ENCODE data around the gene ARGLU1.

ARGLU1 gene

DNA sequence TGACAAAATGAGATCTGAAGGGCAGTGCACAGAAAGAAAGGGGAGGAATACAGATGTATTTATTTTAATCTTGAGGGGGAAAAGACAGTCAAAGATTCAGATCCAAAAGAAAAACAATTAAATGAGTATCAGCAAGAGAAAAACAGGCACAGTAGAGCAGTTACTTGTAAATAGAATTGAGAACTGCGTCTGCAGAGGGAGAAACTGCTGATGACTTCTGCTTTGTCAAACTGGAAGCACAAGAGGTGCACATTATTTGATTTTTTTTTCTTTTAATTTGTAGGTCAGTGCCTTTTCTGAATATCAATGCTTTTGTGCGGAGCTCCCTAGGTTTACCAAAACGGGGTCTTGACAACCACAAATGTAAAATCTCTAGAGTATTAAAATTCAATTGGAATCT is 69.8 kb downstream of the ARGLU1 start:
- DNase-seq: no peak

DNA sequence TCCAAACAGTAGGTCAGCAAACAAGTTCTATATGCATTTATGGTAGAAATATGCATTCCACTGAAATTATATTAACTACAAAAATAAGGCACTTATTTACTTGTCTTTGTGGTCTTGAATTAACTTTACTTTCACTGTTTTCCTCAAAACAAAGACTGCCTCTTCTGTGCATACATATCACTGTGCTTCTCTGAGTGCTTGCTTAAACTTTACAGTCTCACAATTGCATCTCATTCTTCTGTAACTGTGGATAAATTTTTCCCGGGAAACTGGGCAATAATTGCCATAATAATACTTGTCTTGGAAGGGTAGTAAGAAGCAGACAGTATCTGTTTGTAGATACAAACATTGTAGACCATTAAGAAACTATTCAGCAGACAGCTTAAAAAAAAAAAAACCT is 70.9 kb downstream of the ARGLU1 start:
- no peak for DNase-seq

DNA sequence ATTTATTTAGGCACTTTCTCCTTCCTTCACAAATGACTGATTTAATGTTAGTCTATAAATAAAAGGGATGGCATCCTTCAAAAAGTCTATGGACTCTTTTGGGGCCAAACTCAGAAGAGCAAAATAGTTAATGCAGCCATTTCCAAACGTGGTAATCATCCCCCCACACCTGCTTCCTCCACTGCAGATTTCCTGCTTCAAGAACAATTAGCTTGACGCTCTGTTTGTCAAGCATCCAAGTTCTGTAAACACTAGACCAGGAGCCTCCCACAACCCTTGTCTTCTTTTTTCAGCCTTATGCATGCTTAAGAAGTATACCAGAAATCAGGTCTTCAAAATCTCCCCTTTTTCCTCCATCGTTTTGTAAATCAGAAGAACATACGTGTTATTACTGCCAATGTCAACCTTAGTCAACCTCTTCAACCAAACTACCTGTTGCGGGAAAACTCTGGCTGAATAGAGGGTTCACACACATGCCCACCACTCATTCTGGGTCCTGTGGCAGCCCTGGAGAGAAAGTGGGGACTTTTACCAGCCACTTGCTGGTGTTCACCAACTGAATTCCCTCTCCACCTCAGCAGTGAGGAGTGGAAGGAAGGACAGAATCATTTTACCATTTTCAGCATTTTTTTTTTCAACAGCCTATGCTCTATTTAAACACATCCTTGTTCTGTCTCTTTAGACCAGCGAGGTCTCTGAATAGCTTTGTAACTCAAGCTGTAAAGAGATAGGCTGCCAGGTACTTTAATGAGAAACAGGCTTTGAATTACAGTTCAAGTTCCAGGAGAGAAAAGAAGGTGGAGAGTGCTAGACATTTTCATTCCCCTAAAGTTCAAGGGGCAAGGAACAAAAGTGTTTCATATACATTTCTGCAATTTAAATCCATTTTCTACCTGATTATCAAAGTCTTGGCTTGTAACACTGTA is 71.6 kb downstream of the ARGLU1 start:
- no peak for DNase-seq

DNA sequence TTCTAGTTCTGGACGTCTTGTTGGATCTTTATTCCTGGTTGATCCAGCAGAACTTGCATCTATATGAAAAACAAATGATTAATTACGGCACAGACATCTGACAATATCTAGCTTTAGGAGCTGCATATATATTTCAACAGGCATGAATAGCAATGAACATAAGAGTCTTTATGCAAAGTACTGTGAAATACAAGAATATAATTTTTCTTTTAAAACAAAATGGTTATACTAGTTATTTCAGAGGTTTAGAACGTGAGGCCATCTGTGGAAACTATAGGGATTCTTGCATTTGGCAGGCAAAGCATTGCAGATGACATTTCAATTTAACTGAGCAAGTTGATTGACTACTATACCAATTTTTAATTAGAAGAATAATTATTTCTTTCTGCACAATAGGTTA is 73.0 kb downstream of the ARGLU1 start:
- DNase-seq: no peak

DNA sequence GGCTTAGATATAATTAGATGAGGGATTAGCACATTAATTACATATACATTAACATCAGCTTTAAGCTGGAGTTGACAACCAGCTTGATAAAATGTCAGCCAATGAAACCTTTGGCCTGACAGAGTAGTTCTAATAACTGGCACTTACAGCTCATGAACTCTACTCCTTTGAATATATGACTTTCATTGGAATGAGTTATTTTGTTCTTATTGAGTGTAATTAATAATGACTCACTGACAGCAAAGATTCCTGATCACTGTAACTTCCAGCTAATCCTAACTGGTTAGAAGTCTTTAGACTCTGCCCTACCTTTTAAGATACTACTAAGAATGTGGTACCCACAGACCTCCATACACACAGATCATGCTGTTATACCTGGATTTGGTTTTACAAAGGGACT is 73.4 kb downstream of the ARGLU1 start:
- DNase-seq: no peak

DNA sequence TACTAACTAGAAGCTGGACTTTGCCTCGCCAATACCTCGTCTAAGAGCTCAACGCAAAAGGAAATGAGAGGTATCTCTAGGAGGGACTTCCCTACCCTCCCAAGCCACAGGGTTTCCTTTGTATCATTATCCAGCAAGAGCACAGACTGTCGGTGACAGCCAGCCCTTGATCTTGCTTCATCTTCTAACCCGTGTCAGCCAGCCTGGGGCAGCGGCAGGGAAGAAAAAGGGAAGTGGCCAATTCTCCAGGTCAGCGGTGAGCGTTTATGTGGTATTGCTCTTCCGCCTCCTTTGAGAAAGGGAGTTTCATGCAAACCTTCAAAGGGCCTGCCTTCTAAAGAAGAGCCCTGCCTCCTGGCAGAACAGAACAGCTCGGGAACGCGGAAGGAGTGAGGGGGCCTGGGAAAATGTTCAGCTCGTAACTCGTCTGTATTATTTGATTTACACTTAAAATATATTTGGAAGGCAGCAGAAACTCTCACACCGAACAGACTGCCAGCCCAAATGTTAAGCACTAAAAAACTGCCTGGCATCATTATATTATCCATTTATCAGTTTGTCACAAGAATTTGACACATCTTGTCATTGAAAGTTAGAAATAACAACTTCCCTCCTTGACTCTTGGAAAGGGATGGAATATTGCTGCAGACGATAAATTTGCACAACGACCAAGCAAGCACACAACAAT is 74.3 kb downstream of the ARGLU1 start:
- DNase-seq: no peak

DNA sequence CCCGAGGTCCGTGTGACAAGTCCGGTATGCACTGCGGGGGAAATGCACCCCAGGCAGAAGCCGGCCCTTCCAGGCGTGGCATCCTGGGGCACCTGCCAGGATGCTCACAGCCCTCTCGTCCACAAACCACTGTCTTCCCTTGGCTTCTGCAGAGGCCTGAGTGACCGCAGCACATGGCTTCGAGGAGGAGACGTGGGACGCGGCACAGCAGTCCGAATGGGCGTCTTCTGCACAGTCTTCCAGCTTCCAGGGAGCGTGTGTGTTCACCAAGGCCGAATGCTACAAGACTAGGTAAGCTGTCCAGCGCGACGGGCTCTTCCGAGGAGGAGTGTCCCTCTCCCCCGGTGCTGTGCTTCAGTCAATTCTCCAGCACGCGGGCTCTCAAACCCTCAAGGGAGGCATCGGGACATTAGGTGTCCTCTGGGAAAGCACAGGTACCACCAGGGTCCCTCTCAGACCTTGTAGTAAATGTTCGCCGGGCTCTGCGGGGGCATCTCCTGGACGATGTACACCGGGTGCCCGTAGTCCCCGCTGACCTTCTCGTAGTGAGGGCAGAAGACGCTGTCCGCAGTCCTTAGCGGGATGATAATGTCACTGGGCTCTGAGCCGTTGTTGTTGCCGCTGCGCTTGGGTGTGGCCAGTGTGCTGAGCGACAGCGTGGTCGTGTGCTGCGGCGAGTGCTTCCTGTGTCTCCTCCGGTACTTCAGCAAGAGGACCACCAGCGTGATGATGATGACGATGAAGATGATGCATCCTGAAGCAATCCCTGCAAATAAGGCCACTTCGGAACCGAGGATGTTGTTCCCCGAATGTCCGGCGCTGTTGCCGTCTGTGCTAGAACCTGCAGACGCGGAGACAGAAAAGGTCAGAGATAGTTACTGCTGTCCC is 75.1 kb downstream of the ARGLU1 start:
- DNase-seq: no peak

DNA sequence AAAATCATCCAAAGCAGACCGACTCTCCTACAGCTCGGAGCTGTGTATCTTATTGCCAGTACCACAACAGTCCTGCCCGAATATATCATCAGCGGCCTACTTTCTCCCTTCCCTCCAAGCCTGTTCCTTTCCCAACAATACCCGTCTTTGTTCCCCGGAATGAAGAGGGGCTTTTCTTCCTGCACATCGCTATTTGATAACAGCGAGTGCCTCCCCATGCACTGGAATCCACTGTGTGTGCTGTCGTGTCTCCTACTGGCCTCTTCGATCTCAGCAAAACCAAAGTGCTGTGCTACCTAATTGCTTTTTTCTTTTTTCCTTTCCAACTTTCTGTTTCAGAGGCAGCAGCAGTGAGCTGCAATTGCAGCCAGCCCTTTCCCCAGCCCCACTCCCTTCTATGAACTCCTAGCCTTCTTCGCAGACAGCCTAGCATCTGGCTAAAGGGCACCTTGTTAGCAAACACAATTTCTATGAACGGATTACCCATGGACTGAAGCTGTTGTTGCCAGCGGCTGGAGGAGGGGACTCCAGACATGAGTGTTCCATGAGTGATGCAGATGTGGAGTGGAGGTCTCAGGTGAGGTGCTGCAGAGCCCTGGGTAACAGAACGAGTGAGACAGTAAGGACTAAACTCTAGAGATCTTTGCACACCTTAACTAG is 75.9 kb downstream of the ARGLU1 start:
- DNase-seq: no peak

All from NCI-H226 (cell line).